Medulla oblongata (tissue), 1 donor: ENCODE measurements around the gene RYR3.

Source experiments
- DNase-seq: peaks from one replicate; pipeline ENCODE4 v3.0.0-alpha.2; 2015; ENCODE audit errors: extremely low spot score

The RYR3 gene

DNA sequence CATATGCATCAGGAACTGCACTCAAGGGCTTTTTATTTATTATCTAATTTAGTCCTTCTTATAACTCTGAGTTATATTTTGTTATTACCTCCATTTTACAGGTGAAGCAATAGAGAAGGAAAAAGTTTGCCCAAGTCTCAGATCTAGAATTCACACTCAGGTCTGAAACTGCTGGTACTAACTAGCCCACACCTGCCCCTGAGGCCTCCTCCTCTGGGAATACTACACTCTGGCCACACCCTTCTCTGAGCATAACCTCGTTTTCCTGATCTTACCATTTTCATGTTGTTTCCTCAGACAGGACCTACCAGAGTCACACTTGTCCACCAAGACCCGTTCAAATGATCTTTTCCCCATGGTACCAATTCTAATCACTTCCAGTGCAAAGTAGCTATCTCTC, 563.4 kb downstream of the RYR3 start:
- no peak for DNase-seq

DNA sequence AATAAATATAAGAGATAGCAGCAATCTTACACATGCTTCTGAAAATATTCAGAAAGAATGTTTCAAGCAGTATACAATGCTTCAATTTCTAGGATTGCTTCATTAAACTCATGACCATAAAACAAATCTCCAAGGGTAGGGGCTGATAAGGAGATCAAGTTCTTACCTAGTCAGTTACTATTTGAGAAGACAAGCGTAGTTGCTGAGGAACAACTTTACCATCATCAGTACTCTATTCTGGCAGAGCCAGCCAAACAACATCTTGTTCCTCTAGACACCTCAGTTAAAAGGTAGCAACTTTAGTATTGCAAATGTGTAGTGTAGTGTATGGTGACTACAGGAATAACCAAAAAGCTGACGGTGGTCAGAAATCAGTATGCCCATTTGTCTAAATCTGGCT, 572.2 kb downstream of the RYR3 start:
- no peak for DNase-seq

DNA sequence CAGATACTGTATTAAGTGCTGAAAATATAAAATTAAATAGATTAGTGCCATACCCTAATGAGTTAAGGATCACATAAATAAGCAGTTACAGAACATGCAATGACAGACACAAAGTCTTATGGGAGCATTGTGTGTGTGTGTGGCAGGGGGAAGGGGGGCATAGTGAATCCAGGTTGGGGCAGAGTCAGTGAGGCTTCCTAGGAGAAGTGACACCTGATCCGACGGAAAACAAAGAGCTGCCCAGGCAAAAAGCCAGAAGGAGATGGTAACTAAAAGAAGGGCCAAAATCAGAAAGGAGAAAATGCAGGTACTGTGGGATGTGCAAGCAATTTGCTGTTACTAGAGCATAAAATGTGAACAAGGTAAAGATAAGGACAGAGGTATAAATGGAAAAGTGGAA, 577.4 kb downstream of the RYR3 start:
- DNase-seq, result no peak

DNA sequence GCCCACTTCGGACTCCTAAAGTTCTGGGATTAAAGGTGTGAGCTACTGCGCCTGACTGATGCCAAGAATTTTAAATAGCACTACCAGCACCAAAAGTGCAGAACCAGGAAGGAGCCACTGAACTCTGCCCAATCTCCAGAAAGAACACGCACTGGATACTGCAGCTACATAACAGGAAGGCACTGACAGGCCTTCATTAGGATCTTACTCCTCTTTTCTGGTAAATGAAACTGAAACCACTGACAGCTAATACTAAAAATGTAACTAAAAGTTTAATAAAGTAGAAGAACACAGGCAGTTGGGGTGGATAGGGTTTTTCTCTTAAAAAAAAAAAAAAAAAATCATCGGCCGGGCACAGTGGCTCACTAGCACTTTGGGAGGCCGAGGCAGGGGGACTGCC, 583.4 kb downstream of the RYR3 start:
- no peak for DNase-seq

DNA sequence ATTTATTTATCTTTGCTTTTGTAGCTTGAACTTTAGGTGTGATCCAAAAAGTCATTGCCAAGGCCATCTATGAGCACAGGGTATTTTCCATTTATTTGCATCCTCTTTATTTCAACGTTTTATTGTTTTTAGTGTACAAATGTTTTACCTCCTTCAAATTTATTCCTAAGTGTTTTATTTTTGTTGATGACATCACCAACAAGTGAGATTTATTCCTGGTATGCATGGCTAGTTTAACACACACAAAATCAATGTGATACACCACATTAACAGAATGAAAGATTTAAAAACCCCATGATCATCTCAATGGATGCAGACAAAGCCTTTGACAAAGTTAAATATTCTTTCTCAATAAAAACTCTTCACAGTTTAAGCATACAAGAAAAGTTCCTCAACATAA, 591.3 kb downstream of the RYR3 start:
- DNase-seq, result no peak

DNA sequence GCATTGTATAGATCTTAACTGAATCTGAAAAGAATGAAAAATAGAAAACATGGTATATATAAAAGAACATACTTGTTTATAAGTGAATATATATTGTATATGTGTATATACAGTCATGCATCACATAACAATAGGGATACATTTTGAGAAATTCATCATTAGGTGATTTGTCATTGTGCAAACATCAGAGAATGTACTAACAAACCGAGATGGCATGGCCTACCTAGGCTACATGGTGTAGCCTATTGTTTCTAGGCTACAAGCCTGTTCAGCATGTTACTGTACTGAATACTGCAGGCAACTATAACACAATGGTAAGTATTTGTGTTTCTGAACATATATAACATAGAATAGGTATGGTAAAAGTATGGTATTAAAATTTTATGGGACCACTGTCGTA, 592.9 kb downstream of the RYR3 start:
- DNase-seq, result no peak

DNA sequence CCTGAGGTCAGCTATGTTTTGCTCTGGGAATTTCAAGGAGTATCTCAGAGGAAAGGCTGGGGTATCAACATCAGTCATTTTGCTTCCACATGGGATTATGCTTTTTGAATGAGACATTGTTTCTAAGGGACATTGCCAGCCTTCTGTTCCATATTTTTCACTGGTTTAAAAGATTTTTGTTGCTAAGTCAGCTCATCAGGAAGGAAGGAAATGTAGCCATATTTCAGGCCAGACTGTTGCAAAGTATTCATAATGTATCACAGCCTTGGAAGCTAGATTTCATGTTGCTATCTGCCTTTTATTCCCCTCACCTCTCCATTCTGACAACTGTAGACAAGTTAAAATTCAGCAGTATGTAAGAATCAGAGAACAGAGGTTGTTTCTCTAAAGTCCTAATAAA, 596.6 kb downstream of the RYR3 start:
- no peak for DNase-seq

DNA sequence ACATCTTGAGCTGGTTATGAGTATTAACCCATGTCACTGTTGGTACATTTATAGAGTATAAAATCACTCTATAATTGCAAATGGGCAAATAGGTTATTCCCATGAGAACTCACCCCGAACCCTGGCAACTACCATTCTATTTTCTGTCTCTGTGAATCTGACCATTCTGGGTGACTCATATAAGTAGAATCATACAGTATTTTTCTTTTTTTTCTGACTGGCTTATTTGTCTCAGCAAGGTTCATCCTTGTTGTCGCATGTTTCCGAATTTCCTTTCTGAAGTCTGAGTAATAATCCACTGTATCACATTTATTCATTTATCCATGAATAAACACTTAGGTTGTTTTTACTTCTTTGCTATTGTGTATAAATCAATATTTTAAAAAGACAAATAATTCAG, 597.6 kb downstream of the RYR3 start:
- DNase-seq, result no peak

DNA sequence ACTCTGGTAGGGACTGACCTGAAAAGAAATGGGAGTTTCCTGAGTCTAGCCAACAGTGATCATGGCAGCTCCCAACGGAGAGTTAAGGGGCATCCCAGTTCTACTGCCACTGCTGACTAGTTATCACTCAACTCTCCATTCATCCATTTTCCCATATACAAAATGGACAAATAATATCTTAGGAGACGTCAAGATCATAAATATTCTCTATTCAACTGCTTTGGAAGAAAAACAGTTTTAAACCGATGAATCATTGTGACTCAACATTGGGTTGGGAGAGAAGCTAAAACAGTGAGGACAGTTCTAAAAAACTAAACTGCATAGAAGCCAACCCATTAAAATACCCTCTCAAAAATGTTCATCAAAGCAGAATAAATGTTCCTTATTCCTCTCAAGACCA, 600.0 kb downstream of the RYR3 start:
- no peak for DNase-seq

DNA sequence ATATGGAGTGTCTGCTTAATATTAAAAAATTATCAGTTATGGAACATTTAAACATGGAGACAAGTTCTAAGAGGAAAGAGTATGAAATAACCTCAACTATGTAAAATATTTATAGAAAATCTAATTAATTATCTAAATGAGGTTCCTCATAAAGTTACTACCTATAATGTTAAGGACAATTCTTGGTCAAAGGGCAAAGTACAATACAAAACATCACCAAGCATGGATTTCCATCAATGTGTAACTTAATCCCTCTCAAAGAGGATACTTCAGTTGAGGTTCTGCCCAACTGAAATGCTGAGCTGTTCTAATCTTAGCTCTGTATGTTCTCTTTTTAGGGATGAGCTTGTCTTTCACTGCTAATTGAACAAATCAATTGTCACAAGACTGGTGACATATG, 601.6 kb downstream of the RYR3 start:
- no peak for DNase-seq

DNA sequence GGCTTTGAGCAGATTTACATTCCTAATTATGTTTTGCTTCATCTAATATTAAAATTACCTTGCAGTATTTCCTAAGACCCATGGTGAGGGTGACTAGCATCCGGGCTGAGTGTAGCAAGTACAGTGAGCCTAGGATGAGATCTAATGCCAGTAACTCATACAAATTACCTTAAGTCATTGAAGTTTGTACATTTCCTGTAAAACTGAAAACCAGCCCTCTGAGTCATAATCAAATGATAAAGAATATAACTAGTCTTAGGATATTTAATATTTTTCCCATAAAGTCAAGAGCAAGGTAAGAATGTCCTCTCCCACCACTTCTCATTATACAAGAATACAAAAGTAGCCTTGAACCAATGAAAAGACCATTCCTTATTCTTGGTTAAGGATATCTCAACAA, 602.7 kb downstream of the RYR3 start:
- DNase-seq, result no peak
